GM21447 (cell line): ENCODE data around the gene PTPRM.

ENCODE experiments used
- ATAC-seq: cut with Tn5 transposase; IDR thresholded peaks from one replicate; pipeline ENCODE4 v1.9.1; 2021; ENCODE audit not compliant: unreplicated experiment

PTPRM gene

GRCh38 chr18:8249811-8250210 is 682.7 kb downstream of the PTPRM start:
- no peak for ATAC-seq

GRCh38 chr18:8252371-8252770 is 685.3 kb downstream of the PTPRM start:
- no peak for ATAC-seq

GRCh38 chr18:8253944-8254343 is 686.8 kb downstream of the PTPRM start:
- no peak for ATAC-seq

GRCh38 chr18:8254654-8255053 is 687.5 kb downstream of the PTPRM start:
- ATAC-seq = no peak

GRCh38 chr18:8257851-8258434 is 690.8 kb downstream of the PTPRM start:
- ATAC-seq = no peak

GRCh38 chr18:8260319-8260718 is 693.2 kb downstream of the PTPRM start:
- no peak for ATAC-seq

- ATAC-seq = no peak
Observed at GRCh38 chr18:8260827-8261226, 693.7 kb downstream of the PTPRM start.

GRCh38 chr18:8261651-8262091 is 694.6 kb downstream of the PTPRM start:
- ATAC-seq = no peak

- ATAC-seq = no peak
Observed at GRCh38 chr18:8262221-8262620, 695.1 kb downstream of the PTPRM start.

- ATAC-seq = no peak
Observed at GRCh38 chr18:8264116-8264515, 697.0 kb downstream of the PTPRM start.

GRCh38 chr18:8264861-8265411 is 697.8 kb downstream of the PTPRM start:
- no peak for ATAC-seq

- no peak for ATAC-seq
Observed at GRCh38 chr18:8272254-8272653, 705.1 kb downstream of the PTPRM start.

GRCh38 chr18:8274370-8274769 is 707.3 kb downstream of the PTPRM start:
- no peak for ATAC-seq

- no peak for ATAC-seq
Observed at GRCh38 chr18:8276406-8276805, 709.3 kb downstream of the PTPRM start.

GRCh38 chr18:8277270-8277669 is 710.2 kb downstream of the PTPRM start:
- no peak for ATAC-seq

GRCh38 chr18:8279346-8279745 is 712.2 kb downstream of the PTPRM start:
- ATAC-seq = no peak

GRCh38 chr18:8279781-8280330 is 712.7 kb downstream of the PTPRM start:
- no peak for ATAC-seq

GRCh38 chr18:8283891-8284585 is 716.9 kb downstream of the PTPRM start:
- ATAC-seq = no peak

GRCh38 chr18:8286303-8286702 is 719.2 kb downstream of the PTPRM start:
- no peak for ATAC-seq

- no peak for ATAC-seq
Observed at GRCh38 chr18:8287196-8287885, 720.2 kb downstream of the PTPRM start.

- ATAC-seq = no peak
Observed at GRCh38 chr18:8288472-8289195, 721.5 kb downstream of the PTPRM start.
